ENCODE measurements around the gene TOPAZ1. TPM values are rescaled to one million over a fixed set of nuclear protein-coding genes. Genes with fewer than 3 reads are reported as not detected.
"Not testable (repeated sequence)": the region's sequence is repeated elsewhere in the genome, so short reads cannot be mapped to it uniquely, and the experiment has no call there.

Gene TOPAZ1
- polyA plus RNA-seq, 3 donors = not detected

GRCh38 chr3:44342176-44342790 is 100.6 kb downstream of the TOPAZ1 start:
- WGBS (ENCODE audit: insufficient coverage) = no CpG with 5 or more reads among the region's 1 CpG
- H3K27ac Mint-ChIP-seq = no peak overlapping the region

DNA sequence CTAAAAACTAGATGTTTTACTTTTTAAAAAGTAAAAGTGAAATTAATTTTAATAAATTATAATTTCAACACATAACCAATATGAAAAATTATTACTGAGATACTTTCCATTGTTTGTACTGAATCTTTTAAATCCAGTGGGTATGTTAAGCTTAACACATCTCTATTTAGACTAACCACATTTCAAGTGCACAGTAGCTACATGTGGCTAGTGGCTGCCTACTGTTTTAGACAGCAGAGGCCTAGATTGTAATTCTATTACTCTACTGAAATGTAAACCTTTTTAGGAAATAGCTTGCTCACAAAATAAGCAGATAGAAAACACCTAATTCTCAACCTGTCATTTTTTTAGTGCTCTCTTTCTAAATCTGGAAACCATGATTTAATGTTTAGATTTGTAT is 101.7 kb downstream of the TOPAZ1 start:
- Mint-ChIP-seq H3K36me3 (peaks cover 1 to 3% of the 10 kb centered on the region in 2 donors), H3K27me3 (ENCODE audit: low read depth in 3 of 3) (peaks cover 0 to 2% (median 0%) of the 10 kb centered on the region in 3 donors), H3K27ac (no peak overlapping the region), H3K4me1 (peaks cover 18% of the 10 kb centered on the region), H3K9me3 (no peaks in the 10 kb centered on the region), H3K4me3 (no peak overlapping the region)
- H3K79me2 ChIP-seq (ENCODE audit: insufficient read depth, low read length) = peaks cover 41% of the 10 kb centered on the region
- no peak overlapping the region for H3K27ac ChIP-seq (ENCODE audit: low read depth in 1 of 2, low read length in 2 of 2)
- H4K20me1 ChIP-seq (ENCODE audit: insufficient read depth, low read length) = no peaks in the 10 kb centered on the region
- no peak overlapping the region for H2AFZ ChIP-seq (ENCODE audit: insufficient read depth, low read depth, low read length, poor library complexity, severe bottlenecking)
- H3K4me3 ChIP-seq (replicated peaks in 1 of 3; ENCODE audit: low read depth in 2 of 3, low read length in 3 of 3) = no peak overlapping the region
- no peak overlapping the region for H3K4me2 ChIP-seq (replicated peaks; ENCODE audit: extremely low read depth, low read length, poor library complexity, severe bottlenecking)
- no peak overlapping the region for H3K9ac ChIP-seq (ENCODE audit: insufficient read depth, low read length, poor library complexity, severe bottlenecking)
- intact Hi-C loops (cut with micrococcal nuclease) = loop anchor here in 1 of 2 donors (10.0 kb wide), 1 partner anchor 91 kb away; no protein-coding TSS in a partner anchor
- H3K4me1 ChIP-seq (ENCODE audit: control insufficient read depth in 1 of 2, insufficient read depth in 2 of 2, low read length in 2 of 2) = peaks cover 9 to 10% of the 10 kb centered on the region in 2 donors
- DNase-seq = no peak
- no peak for TF ChIP-seq CTCF (IDR thresholded peaks at IDR 0.05)
- H3K9me3 ChIP-seq (replicated peaks in 1 of 2; ENCODE audit: control insufficient read depth in 1 of 2, insufficient read depth in 1 of 2, low read length in 2 of 2) = no peaks in the 10 kb centered on the region
- no peaks in the 10 kb centered on the region for H3K36me3 ChIP-seq (replicated peaks in 1 of 2; ENCODE audit: control insufficient read depth in 1 of 2, insufficient read depth in 2 of 2, low read length in 2 of 2)
- no peaks in the 10 kb centered on the region for H3K27me3 ChIP-seq (ENCODE audit: control insufficient read depth in 2 of 2, insufficient read depth in 2 of 2, low read length in 2 of 2)

More at GRCh38 chr3:44342176-44342790, 100.6 kb downstream of the TOPAZ1 start:
- Histone ChIP-seq H3K9ac (ENCODE audit: insufficient read depth, low read length, poor library complexity, severe bottlenecking) (no peak overlapping the region), H4K20me1 (ENCODE audit: insufficient read depth, low read length) (no peaks in the 10 kb centered on the region), H3K9me3 (replicated peaks in 1 of 2; ENCODE audit: control insufficient read depth in 1 of 2, insufficient read depth in 1 of 2, low read length in 2 of 2) (no peaks in the 10 kb centered on the region), H2AFZ (ENCODE audit: insufficient read depth, low read depth, low read length, poor library complexity, severe bottlenecking) (no peak overlapping the region), H3K27me3 (ENCODE audit: control insufficient read depth in 2 of 2, insufficient read depth in 2 of 2, low read length in 2 of 2) (no peaks in the 10 kb centered on the region), H3K27ac (ENCODE audit: low read depth in 1 of 2, low read length in 2 of 2) (no peak overlapping the region), H3K36me3 (replicated peaks in 1 of 2; ENCODE audit: control insufficient read depth in 1 of 2, insufficient read depth in 2 of 2, low read length in 2 of 2) (no peaks in the 10 kb centered on the region), H3K79me2 (ENCODE audit: insufficient read depth, low read length) (peaks cover 41% of the 10 kb centered on the region), H3K4me1 (ENCODE audit: control insufficient read depth in 1 of 2, insufficient read depth in 2 of 2, low read length in 2 of 2) (peaks cover 14 to 17% of the 10 kb centered on the region in 2 donors), H3K4me3 (replicated peaks in 1 of 3; ENCODE audit: low read depth in 2 of 3, low read length in 3 of 3) (no peak overlapping the region), H3K4me2 (replicated peaks; ENCODE audit: extremely low read depth, low read length, poor library complexity, severe bottlenecking) (no peak overlapping the region)
- no peak overlapping the region for H3K4me3 Mint-ChIP-seq
- no peak for TF ChIP-seq CTCF (IDR thresholded peaks at IDR 0.05)
- no peak for DNase-seq
- intact Hi-C loops (cut with micrococcal nuclease) = loop anchor here in 1 of 2 donors (10.0 kb wide), 1 partner anchor 93 kb away; no protein-coding TSS in a partner anchor
- no peaks in the 10 kb centered on the region for H3K9me3 Mint-ChIP-seq
- H3K36me3 Mint-ChIP-seq = peaks cover 1 to 3% of the 10 kb centered on the region in 2 donors
- peaks cover 0 to 2% (median 0%) of the 10 kb centered on the region in 3 donors for H3K27me3 Mint-ChIP-seq (ENCODE audit: low read depth in 3 of 3)
- peaks cover 23% of the 10 kb centered on the region for H3K4me1 Mint-ChIP-seq

- not testable (repeated sequence) for H2AFZ ChIP-seq (ENCODE audit: insufficient read depth, low read depth, low read length, poor library complexity, severe bottlenecking); H3K36me3 ChIP-seq (replicated peaks in 1 of 2; ENCODE audit: control insufficient read depth in 1 of 2, insufficient read depth in 2 of 2, low read length in 2 of 2); H3K4me1 Mint-ChIP-seq; H3K4me3 Mint-ChIP-seq; H3K27me3 Mint-ChIP-seq (ENCODE audit: low read depth in 3 of 3); H3K4me3 ChIP-seq (replicated peaks in 1 of 3; ENCODE audit: low read depth in 2 of 3, low read length in 3 of 3); H3K27me3 ChIP-seq (ENCODE audit: control insufficient read depth in 2 of 2, insufficient read depth in 2 of 2, low read length in 2 of 2); H3K27ac Mint-ChIP-seq; H3K9me3 Mint-ChIP-seq; H3K36me3 Mint-ChIP-seq; H3K4me2 ChIP-seq (replicated peaks; ENCODE audit: extremely low read depth, low read length, poor library complexity, severe bottlenecking); H3K9ac ChIP-seq (ENCODE audit: insufficient read depth, low read length, poor library complexity, severe bottlenecking); H4K20me1 ChIP-seq (ENCODE audit: insufficient read depth, low read length); H3K27ac ChIP-seq (ENCODE audit: low read depth in 1 of 2, low read length in 2 of 2); H3K9me3 ChIP-seq (replicated peaks in 1 of 2; ENCODE audit: control insufficient read depth in 1 of 2, insufficient read depth in 1 of 2, low read length in 2 of 2); H3K4me1 ChIP-seq (ENCODE audit: control insufficient read depth in 1 of 2, insufficient read depth in 2 of 2, low read length in 2 of 2); DNase-seq
- intact Hi-C loops (cut with micrococcal nuclease) = loop anchor here in 1 of 2 donors (10.0 kb wide), 1 partner anchor 88 kb away; no protein-coding TSS in a partner anchor
- H3K79me2 ChIP-seq (ENCODE audit: insufficient read depth, low read length) = peaks cover 15% of the 10 kb centered on the region
- WGBS (ENCODE audit: insufficient coverage) = 81% methylated on average over 6 of the region's 6 CpGs
These were observed 104.9 kb downstream of the TOPAZ1 start for GRCh38 chr3:44346590-44346989.
